ENCODE measurements around the gene ZNF804B.

Gene ZNF804B

DNA sequence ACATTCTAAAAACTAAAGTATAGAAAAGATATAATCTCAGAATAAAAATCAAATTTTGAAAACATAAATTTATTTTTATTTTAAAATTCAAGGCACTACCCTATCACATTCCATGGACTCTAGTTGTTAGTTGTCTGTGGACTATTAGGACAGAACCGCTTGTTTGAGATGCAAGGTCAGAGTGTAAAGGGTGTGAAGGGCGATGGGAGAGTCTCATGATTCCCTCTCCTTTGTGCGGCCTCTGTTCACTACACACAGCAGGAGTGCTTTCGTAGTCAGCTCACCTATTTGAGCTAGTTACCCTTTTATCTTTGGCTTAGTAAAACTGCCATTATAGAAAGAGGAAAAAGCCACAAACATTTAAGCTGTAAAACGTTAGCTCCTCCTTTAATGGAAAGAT is 225.8 kb downstream of the ZNF804B start:
- DNase-seq (ENCODE audit: low spot score), result no peak

DNA sequence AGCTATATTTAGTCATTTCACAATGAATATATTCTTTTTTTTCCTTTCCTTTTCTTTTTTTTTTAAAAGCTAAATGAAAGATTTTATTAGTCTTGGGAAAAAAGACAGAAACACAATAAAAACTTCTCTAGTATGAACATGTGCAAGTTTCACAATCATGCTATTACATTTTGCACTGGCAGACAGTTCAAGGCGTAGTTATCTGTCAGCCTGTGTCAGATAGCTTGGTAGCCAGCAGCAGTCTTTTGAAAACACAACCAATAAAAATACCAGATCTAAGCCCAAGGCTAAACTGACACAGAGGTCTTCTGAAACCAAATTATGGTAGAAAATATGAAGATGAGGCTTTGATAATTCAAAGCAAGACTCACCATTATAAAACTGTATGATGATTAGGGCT is 241.8 kb downstream of the ZNF804B start:
- DNase-seq (ENCODE audit: low spot score), result no peak

GRCh38 chr7:89002981-89003956 is 243.8 kb downstream of the ZNF804B start:
- DNase-seq (ENCODE audit: low spot score), result no peak

DNA sequence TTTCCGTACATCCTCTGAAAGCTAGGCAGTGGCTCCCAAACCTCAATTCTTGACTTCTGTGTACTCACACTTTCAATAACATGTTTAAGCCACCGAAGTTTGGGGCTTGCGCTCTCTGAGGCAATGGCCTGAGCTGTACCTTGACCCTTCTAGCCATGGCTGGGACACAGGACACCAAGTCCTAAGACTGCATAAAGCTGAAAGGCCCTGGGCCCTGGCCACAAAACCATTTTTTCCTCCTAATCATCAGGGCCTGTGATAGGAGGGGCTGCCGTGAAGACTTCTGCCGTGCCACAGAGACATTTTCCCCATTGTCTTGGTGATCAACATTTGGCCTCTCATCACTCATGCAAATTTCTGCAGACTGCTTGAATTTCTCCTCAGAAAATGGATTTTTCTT is 252.5 kb downstream of the ZNF804B start:
- no peak for DNase-seq (ENCODE audit: low spot score)

DNA sequence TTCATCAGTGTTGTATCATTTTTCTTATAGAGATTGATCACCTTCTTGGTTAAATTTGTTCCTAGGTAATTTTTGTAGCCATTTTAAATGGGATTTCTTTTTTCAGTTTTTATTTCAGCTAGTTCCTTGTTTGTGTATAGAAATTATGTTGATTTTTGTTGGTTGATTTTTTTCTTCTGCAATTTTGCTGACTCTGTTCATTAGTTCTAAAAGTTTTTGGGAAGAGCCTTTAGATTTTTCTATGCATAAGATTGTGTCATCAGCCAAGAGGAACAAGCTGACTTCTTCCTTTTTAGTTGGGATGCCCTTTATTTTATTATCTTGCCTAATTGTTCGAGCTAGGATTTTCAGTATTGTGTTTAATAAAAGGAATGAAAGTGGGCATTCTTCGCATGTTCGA is 258.2 kb downstream of the ZNF804B start:
- DNase-seq (ENCODE audit: low spot score), result no peak

- no peak for DNase-seq (ENCODE audit: low spot score)
Measured at GRCh38 chr7:89021741-89022140, 262.2 kb downstream of the ZNF804B start.

GRCh38 chr7:89023206-89023605 is 263.7 kb downstream of the ZNF804B start:
- DNase-seq (ENCODE audit: low spot score), result no peak

GRCh38 chr7:89023877-89024276 is 264.4 kb downstream of the ZNF804B start:
- no peak for DNase-seq (ENCODE audit: low spot score)

- no peak for DNase-seq (ENCODE audit: low spot score)
Measured at GRCh38 chr7:89027781-89028180, 268.3 kb downstream of the ZNF804B start.

GRCh38 chr7:89028319-89028718 is 268.8 kb downstream of the ZNF804B start:
- DNase-seq (ENCODE audit: low spot score), result no peak

DNA sequence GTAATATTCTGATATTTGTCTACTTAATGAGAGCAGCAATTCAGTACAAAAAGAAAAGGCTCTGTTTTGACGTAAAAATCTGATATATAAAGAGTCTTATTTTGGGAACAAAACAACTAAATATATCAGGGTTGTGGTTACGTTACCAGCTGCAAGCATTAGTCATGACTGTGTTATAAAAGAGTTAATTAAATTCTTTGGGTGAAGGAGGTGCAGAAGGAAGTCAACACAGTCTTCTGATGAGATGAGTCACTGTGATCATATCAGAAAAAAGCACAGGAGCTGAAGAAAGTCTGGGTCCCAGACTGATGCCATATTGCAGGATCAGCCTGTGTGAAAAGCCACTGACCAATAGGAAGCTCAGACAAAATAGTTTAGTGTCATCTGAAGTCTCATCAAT is 270.4 kb downstream of the ZNF804B start:
- peak; percentile 19 for DNase-seq (ENCODE audit: low spot score)

DNA sequence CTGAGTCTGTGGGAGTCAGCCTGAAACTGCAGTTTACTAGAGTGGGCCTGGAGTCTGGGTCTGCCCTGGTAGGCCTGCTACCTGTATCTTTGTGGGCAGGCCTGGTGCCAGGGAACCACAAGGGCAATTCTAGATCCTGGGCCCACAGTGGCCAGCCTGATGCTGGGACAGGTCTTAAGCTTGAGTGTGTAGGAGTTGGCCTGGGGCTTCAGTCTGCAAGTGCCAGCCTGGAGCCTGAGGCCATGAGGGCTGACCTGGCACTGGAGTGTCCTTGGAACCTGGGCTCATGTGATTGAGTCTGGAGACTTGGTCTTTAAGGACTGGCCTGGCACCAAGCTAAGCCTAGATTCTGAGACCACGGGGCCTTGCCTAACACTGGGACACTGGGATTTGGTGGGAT is 281.7 kb downstream of the ZNF804B start:
- DNase-seq (ENCODE audit: low spot score), result no peak

- DNase-seq (ENCODE audit: low spot score), result no peak
Measured at GRCh38 chr7:89042940-89043339, 283.4 kb downstream of the ZNF804B start.

DNA sequence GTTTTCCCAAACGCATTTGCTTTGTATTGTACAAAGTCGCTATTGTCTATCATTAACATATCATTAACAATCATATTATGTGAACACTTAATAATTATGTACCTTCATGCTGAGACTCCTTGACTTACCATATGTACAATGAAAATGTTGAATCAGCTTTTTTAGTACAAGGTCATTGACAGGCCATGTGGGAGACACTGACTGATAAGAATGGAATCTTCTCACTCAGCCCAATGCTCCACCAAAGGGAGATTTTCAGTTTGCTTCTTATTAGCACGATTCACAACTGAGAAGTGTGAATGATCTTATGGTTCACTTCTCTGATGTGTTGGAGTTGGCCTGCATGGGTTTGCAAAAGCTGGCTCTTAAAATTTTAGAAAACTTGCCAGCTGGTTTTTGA is 289.5 kb downstream of the ZNF804B start:
- DNase-seq (ENCODE audit: low spot score), result no peak

- DNase-seq (ENCODE audit: low spot score), result no peak
Measured at GRCh38 chr7:89053130-89053529, 293.6 kb downstream of the ZNF804B start.

DNA sequence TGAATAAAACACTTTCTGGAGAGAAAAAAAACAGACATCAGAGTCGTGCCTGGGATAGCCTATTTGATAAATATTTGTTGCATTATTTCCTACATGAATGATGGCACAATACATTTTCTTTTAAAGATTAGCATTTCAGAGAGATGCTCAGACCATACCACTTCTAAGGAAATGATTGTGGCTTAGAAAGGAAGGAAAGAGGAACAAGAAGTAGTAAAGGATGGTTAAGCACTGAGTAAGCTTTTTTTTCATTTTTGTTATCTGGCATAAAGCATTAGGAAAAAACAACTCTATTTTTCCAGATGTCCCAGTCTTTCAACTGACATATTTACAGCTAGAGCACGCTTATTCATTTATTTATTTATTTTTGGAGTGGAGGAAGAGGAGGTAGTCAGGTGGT is 294.9 kb downstream of the ZNF804B start:
- DNase-seq (ENCODE audit: low spot score), result no peak

DNA sequence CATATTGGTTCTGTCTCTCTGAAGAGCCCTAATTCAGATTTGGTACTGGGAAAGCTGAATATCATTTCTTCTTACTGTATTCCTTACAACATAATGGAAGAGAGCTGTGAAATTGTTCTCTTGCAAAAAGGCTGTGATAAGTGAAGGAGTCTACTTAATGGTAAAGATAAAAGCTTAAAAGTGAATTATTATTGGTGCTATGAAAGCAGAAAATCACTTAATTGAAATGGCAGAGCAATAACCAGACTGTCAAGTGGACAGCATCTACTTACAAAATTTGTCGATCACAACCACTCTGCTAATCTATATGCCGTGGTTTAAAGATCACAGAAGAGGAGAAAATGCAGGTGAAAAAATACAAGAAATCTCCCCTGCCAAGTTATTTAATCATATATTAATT is 300.7 kb downstream of the ZNF804B start:
- DNase-seq (ENCODE audit: low spot score), result no peak

DNA sequence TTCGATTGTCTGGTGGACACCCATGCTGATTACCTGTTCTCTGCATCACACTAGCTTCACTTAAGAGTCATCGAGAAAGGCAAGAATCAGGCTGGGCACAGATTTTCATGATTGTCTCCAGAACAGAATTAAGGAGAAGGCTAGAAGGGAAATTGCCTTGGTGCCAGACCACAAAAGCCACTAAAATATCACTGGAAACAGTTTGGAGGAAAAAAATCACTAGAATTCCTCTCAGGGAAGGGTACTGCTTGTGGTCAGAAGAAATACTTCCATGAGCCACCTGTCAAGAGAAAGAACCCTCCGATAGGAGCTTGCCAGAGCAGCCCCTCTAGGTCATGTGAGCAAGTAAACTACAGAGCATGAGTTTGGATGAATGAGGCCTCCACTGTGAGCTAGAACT is 305.3 kb downstream of the ZNF804B start:
- DNase-seq (ENCODE audit: low spot score), result no peak

DNA sequence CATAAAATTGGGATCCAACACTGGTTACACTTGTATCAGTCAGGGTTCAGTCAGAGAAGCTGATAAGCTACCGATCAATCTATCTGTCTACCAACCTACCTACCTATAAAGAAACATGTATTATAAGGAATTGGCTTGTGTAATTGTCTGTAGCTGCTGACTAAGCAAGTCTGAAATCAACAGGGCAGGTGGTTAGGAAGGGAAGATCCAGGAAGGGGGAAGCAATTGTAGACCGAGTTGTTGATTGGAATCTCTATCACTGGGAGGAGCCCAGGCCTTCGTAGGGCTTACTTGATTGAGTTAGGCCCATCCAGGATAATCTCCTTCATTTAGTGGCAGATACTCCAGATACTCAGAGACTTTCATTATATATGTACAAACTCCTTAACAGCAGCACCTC is 307.5 kb downstream of the ZNF804B start:
- DNase-seq (ENCODE audit: low spot score), result no peak

DNA sequence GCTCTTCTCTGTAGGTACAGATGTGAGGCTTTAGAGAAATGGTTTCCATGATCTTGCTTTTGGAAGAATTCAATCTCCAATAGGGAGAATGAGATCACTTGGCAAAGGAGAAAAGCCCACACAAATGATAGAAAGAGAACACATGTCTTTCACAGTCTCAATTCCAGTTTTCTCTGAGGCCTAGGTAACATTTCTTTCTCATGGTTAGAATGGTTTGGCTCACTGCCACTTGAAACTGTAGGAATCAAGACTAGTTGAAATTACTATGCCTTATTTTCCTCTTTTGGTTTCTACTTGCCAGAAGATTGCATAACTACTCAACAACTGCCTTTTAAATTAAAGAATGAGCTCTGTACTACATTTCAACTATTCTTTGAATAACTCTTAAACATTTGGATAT is 312.6 kb downstream of the ZNF804B start:
- DNase-seq (ENCODE audit: low spot score), result no peak

GRCh38 chr7:89073776-89074175 is 314.3 kb downstream of the ZNF804B start:
- DNase-seq (ENCODE audit: low spot score), result no peak

DNA sequence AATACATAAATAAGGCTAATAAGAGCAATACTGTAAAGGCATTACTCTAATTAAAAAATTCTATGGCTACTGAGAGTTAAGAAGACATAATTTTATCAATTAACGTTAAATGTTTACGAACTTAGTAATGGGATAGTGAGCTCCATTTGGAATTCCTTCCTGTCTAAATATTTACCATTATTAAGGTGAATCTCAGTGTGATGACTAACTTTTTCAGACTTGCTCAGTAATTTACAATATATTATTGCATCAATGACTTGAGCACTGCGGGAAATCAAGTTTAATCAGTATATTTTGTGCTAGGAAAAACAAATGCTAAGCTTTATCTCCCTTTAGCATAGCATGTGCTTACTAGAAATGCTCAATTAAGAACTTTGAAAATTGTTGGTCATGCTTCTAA is 318.5 kb downstream of the ZNF804B start:
- DNase-seq (ENCODE audit: low spot score), result no peak

- no peak for DNase-seq (ENCODE audit: low spot score)
Measured at GRCh38 chr7:89085580-89085979, 326.1 kb downstream of the ZNF804B start.

DNA sequence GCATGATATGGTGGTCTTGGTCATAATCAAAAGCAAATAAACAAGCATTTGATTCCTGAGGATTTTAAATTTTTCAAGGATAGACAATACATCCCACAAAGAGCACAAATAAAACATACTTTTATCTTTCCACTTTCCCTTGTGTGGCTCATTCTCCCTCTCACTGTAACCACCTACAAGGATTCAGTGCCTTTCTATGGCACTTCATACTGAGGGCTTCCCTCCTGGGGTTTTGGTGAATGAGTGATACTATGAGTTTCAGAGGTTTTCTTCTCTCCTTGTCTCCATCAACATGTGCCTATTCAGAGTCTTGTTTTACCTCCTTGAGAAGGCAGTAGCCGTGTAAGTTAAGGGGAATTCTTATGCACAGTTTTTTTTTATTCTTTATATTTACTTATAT is 332.1 kb downstream of the ZNF804B start:
- DNase-seq (ENCODE audit: low spot score), result no peak
